A549 (cell line): ENCODE measurements around the gene SAT1. TPM values are rescaled to one million over a fixed set of nuclear protein-coding genes. Genes with fewer than 3 reads are reported as not detected.

Source experiments
- ATAC-seq, 2 experiments: fragments of 200-7000 bp in 1 of 2; fragments of >200 bp in 1 of 2; cut with Nextera tagmentation in 1 of 2; cut with Tn5 transposase in 1 of 2; 3 replicates each; pipeline versions ENCODE4 v1.8.0 to v1.9.1; 2018 to 2020; ENCODE audit warnings: mild to moderate bottlenecking in 1 of 2, moderate library complexity in 1 of 2
- CTCF ChIA-PET: fragments of 300-600 bp; sonication (Branson Sonifier 250); formaldehyde crosslinking; extraction: SDS; loops from one replicate; lab custom pipeline; 2021; ENCODE audit warnings: antibody characterized with exemption, inconsistent platforms; lab: Yijun Ruan, JAX
- POLR2A ChIA-PET: fragments of 350-600 bp; formaldehyde crosslinking; extraction: SDS; loops from one replicate; lab custom pipeline; 2021; ENCODE audit warnings: antibody characterized with exemption, inconsistent platforms; lab: Yijun Ruan, JAX
- DNase-seq, 2 experiments: peaks; one replicate each; pipeline versions ENCODE4 v3.0.0 to v3.0.0-alpha.2; 2011 to 2016; ENCODE audit warnings: low read depth in 1 of 2, low spot score in 1 of 2
- FAIRE-seq: peaks from 2 replicates; lab custom pipeline; 2011; peaks lifted over from hg19 to GRCh38; lab: Jason Lieb, UNC
- H3K27ac ChIP-seq, 2 experiments: fragments of >200 bp; sonication (Bioruptor Twin); formaldehyde crosslinking; 3 replicates each; pipeline ENCODE4 v1.5.1; 2016 to 2017
- H3K4me1 ChIP-seq: fragments of >200 bp; sonication (Bioruptor Twin); formaldehyde crosslinking; 3 replicates; pipeline ENCODE4 v1.6.1; 2016
- H3K4me2 ChIP-seq: fragments of >200 bp; sonication (Bioruptor Twin); formaldehyde crosslinking; 3 replicates; pipeline ENCODE4 v1.6.1; 2016
- H3K4me3 ChIP-seq: fragments of >200 bp; sonication (Bioruptor Twin); formaldehyde crosslinking; 3 replicates; pipeline ENCODE4 v1.5.1; 2016
- H3K9me3 ChIP-seq: fragments of >200 bp; sonication (Bioruptor Twin); formaldehyde crosslinking; 3 replicates; pipeline ENCODE4 v1.6.1; 2016
- CBX2 ChIP-seq: fragments of 200-600 bp; sonication (generic); IDR thresholded peaks from 2 replicates; pipeline ENCODE4 v1.6.1; 2016; ENCODE audit warnings: low read depth, mild to moderate bottlenecking, borderline replicate concordance
- CBX8 ChIP-seq: fragments of 200-600 bp; sonication (generic); IDR thresholded peaks from 2 replicates; pipeline ENCODE4 v1.6.1; 2016
- CHD4 ChIP-seq: fragments of 200-600 bp; sonication (generic); IDR thresholded peaks from 2 replicates; pipeline ENCODE4 v1.6.1; 2016; ENCODE audit warnings: antibody characterized with exemption, mild to moderate bottlenecking, borderline replicate concordance
- EHF ChIP-seq: fragments of 250-450 bp; sonication (Bioruptor Pico); IDR thresholded peaks from 2 replicates; pipeline ENCODE4 v1.5.0; 2020; ENCODE audit warnings: mild to moderate bottlenecking
- EHMT2 ChIP-seq: fragments of 200-600 bp; sonication (generic); IDR thresholded peaks from 2 replicates; pipeline ENCODE4 v1.6.1; 2016; ENCODE audit warnings: antibody characterized with exemption, low read depth, mild to moderate bottlenecking, moderate library complexity
- ESRRA ChIP-seq: fragments of 150-350 bp; IDR thresholded peaks from 2 replicates; pipeline ENCODE4 v1.6.1; 2014; ENCODE audit warnings: mild to moderate bottlenecking, low read length, borderline replicate concordance
- FOSL2 ChIP-seq, 2 experiments: fragments of 450-650 bp in 1 of 2; fragments of >200 bp in 1 of 2; sonication (Bioruptor Twin) in 1 of 2; formaldehyde crosslinking; IDR thresholded peaks; 2 replicates each; pipeline versions ENCODE4 v1.5.0 to v1.6.1; 2016 to 2020; ENCODE audit warnings: mild to moderate bottlenecking in 1 of 2, moderate library complexity in 1 of 2
- FOXS1 ChIP-seq: fragments of 250-450 bp; sonication (Bioruptor Pico); IDR thresholded peaks from 2 replicates; pipeline ENCODE4 v1.5.0; 2020; ENCODE audit warnings: mild to moderate bottlenecking, moderate library complexity
- HOXA7 ChIP-seq: fragments of 250-450 bp; sonication (Bioruptor Pico); IDR thresholded peaks from 2 replicates; pipeline ENCODE4 v1.5.0; 2020; ENCODE audit warnings: mild to moderate bottlenecking, moderate library complexity
- JUN ChIP-seq, 2 experiments: fragments of >200 bp; sonication (Bioruptor Twin); formaldehyde crosslinking; IDR thresholded peaks; 2 replicates in 1 of 2; 3 replicates in 1 of 2; pipeline ENCODE4 v1.6.1; 2016 to 2017
- JUNB ChIP-seq: fragments of >200 bp; sonication (Bioruptor Twin); formaldehyde crosslinking; IDR thresholded peaks from 2 replicates; pipeline ENCODE4 v1.6.1; 2016
- KDM1A ChIP-seq: fragments of 200-600 bp; sonication (generic); IDR thresholded peaks from 2 replicates; pipeline ENCODE4 v1.6.1; 2016; ENCODE audit warnings: low read depth, mild to moderate bottlenecking
- NFE2L2 ChIP-seq: fragments of 150-350 bp; conservative IDR thresholded peaks from 2 replicates; pipeline ENCODE4 v1.6.1; 2014; ENCODE audit warnings: low read length
- NPAS2 ChIP-seq: fragments of 250-450 bp; sonication (Bioruptor Pico); IDR thresholded peaks from 2 replicates; pipeline ENCODE4 v1.8.0; 2022; ENCODE audit warnings: mild to moderate bottlenecking, moderate library complexity, borderline replicate concordance
- POLR2A ChIP-seq: IDR thresholded peaks from 2 replicates; pipeline ENCODE4 v1.6.1; 2012; ENCODE audit warnings: mild to moderate bottlenecking, low read length
- RAD21 ChIP-seq, 2 experiments: fragments of >200 bp in 1 of 2; sonication (Bioruptor Twin) in 1 of 2; formaldehyde crosslinking in 1 of 2; IDR thresholded peaks in 1 of 2; conservative IDR thresholded peaks in 1 of 2; 2 replicates in 1 of 2; 3 replicates in 1 of 2; pipeline ENCODE4 v1.6.1; 2012 to 2018; ENCODE audit warnings: inconsistent platforms in 1 of 2
- RFX5 ChIP-seq: fragments of 450-650 bp; IDR thresholded peaks from 2 replicates; pipeline ENCODE4 v1.7.1; 2014; ENCODE audit warnings: antibody characterized with exemption, mild to moderate bottlenecking, moderate library complexity
- RNF2 ChIP-seq: fragments of 200-600 bp; sonication (generic); IDR thresholded peaks from 2 replicates; pipeline ENCODE4 v1.6.1; 2016; ENCODE audit warnings: low read depth, mild to moderate bottlenecking, antibody characterized with exemption, moderate library complexity, borderline replicate concordance
- SMC3 ChIP-seq: fragments of >200 bp; sonication (Bioruptor Twin); formaldehyde crosslinking; IDR thresholded peaks from 3 replicates; pipeline ENCODE4 v1.6.1; 2018; ENCODE audit warnings: inconsistent platforms
- TP53 ChIP-seq: fragments of 250-450 bp; sonication (Bioruptor Pico); IDR thresholded peaks from 2 replicates; pipeline ENCODE4 v1.5.0; 2021; ENCODE audit warnings: mild to moderate bottlenecking, moderate library complexity
- ZFP36 ChIP-seq: fragments of 450-650 bp; IDR thresholded peaks from 2 replicates; pipeline ENCODE4 v1.6.1; 2014; ENCODE audit warnings: borderline replicate concordance; ENCODE audit not compliant: partially characterized antibody
- ZSCAN20 ChIP-seq: fragments of 250-450 bp; sonication (Bioruptor Pico); IDR thresholded peaks from 2 replicates; pipeline ENCODE4 v1.8.0; 2022; ENCODE audit warnings: mild to moderate bottlenecking, moderate library complexity
- WGBS: methylation state at CpG from one replicate; pipeline ENCODE4 v1.1.6; 2017; ENCODE audit errors: missing lambda C conversion rate; 5-methylcytosine and 5-hydroxymethylcytosine counted together
- polyA plus RNA-seq, 4 experiments: library from polyadenylated mRNA; depleted of rRNA in 3 of 4; stranded (reverse); fragments of >200 nt; fragmentation: RNase III in 1 of 4; extraction: RNeasy Plus Mini Kit Qiagen cat#74134 plus additional on column Dnase treatment in 1 of 4; gene quantifications; 2 replicates in 3 of 4; 3 replicates in 1 of 4; pipeline ENCODE4 v1.2.3, GENCODE V29; 2011 to 2017
- TF ChIP-seq, protein P1 (sequence below): fragments of 250-450 bp; sonication (Bioruptor Pico); IDR thresholded peaks from 2 replicates; pipeline ENCODE4 v1.5.0; 2021; ENCODE audit warnings: mild to moderate bottlenecking, moderate library complexity, borderline replicate concordance
- TF ChIP-seq, protein P2 (sequence below): fragments of >200 bp; sonication (Bioruptor Twin); formaldehyde crosslinking; IDR thresholded peaks from 3 replicates; pipeline ENCODE4 v1.5.1; 2016
- TF ChIP-seq, protein P3 (sequence below): fragments of >200 bp; sonication (Bioruptor Twin); formaldehyde crosslinking; IDR thresholded peaks from 2 replicates; pipeline ENCODE4 v1.6.1; 2016
- TF ChIP-seq, protein P4 (sequence below): IDR thresholded peaks from 2 replicates; pipeline ENCODE4 v1.6.1; 2012
- TF ChIP-seq, protein P5 (sequence below): IDR thresholded peaks from 2 replicates; pipeline ENCODE4 v1.6.1; 2012
- TF ChIP-seq, protein P6 (sequence below): fragments of 200-600 bp; sonication (generic); IDR thresholded peaks from 2 replicates; pipeline ENCODE4 v1.6.1; 2016; ENCODE audit warnings: antibody characterized with exemption, mild to moderate bottlenecking, moderate library complexity
- TF ChIP-seq, protein P7 (sequence below): fragments of 250-450 bp; sonication (Bioruptor Pico); IDR thresholded peaks from 2 replicates; pipeline ENCODE4 v1.5.0; 2020; ENCODE audit warnings: low read depth, mild to moderate bottlenecking, moderate library complexity
- TF ChIP-seq, protein P8 (sequence below): IDR thresholded peaks from 2 replicates; pipeline ENCODE4 v1.6.1; 2012; ENCODE audit warnings: low read depth, borderline replicate concordance

The SAT1 gene
- polyA plus RNA-seq, 2 of the 4 experiments (the other 2 are of a cell fraction): 585 to 3,185 TPM

DNA sequence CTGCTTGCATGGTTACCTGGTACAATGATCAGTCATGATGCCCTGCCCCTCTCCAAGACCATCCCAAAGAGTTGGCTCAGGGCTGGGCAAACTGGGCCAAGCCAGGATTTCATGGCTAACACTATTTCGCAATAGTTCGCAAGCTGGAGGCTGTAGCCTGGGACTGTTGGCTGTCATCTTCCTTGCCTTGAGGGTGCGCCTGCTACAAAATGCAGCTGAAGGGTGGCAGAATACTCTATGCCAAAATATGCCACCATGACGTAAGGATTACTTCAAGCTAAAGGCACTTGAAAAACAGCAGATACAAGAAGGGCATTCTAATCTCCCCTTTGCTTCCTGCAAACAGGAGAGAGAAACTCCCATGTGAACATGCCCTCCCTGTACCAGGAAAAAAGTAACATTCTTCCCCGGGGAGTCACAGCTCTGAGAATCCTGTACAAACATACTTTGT is 21.0 kb downstream of the SAT1 start:
- Histone ChIP-seq H3K9me3 (no peaks in the 10 kb centered on the region), H3K4me1 (peaks cover 66% of the 10 kb centered on the region), H3K4me3 (peak overlapping the region; percentile 18; the same call in 1 of the 3 replicates), H3K27ac (peak overlapping the region; percentile 88 to 98), H3K4me2 (peak overlapping the region; percentile 72)
- DNase-seq (peak; percentile 70 to 96), ATAC-seq (peak; percentile 84 to 86), FAIRE-seq (peak; percentile 99)
- WGBS: 2% methylated on average over 4 of the region's 5 CpGs
- POLR2A ChIA-PET: interaction anchor here (0.6 to 2.9 kb wide), 8 partner anchors 16 to 278 kb away, joined by 3 to 41 read pairs (median 4); partner anchors contain the start of genes ACOT9 and SAT1
- CTCF ChIA-PET: interaction anchor here (0.7 to 3.6 kb wide), 4 partner anchors 21 to 98 kb away, joined by 3 to 22 read pairs (median 6); partner anchors contain the start of gene SAT1
- peak; percentile 84 to 91; a peak in 3 of 5 replicates for TF ChIP-seq JUN (IDR thresholded peaks at IDR 0.05)
- TF ChIP-seq NPAS2: no peak
- no peak for TF ChIP-seq ESRRA
- TF ChIP-seq JUNB: peak; percentile 76
- TF ChIP-seq EHF (CRISPR knock-in tag): no peak
- TF ChIP-seq EHMT2: no peak
- TF ChIP-seq HOXA7 (CRISPR knock-in tag): no peak
- no peak for TF ChIP-seq TP53 (CRISPR knock-in tag)
- TF ChIP-seq, protein P1, sequence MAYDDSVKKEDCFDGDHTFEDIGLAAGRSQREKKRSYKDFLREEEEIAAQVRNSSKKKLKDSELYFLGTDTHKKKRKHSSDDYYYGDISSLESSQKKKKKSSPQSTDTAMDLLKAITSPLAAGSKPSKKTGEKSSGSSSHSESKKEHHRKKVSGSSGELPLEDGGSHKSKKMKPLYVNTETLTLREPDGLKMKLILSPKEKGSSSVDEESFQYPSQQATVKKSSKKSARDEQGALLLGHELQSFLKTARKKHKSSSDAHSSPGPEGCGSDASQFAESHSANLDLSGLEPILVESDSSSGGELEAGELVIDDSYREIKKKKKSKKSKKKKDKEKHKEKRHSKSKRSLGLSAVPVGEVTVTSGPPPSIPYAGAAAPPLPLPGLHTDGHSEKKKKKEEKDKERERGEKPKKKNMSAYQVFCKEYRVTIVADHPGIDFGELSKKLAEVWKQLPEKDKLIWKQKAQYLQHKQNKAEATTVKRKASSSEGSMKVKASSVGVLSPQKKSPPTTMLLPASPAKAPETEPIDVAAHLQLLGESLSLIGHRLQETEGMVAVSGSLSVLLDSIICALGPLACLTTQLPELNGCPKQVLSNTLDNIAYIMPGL (CRISPR knock-in tag): no peak
- TF ChIP-seq, protein P2, sequence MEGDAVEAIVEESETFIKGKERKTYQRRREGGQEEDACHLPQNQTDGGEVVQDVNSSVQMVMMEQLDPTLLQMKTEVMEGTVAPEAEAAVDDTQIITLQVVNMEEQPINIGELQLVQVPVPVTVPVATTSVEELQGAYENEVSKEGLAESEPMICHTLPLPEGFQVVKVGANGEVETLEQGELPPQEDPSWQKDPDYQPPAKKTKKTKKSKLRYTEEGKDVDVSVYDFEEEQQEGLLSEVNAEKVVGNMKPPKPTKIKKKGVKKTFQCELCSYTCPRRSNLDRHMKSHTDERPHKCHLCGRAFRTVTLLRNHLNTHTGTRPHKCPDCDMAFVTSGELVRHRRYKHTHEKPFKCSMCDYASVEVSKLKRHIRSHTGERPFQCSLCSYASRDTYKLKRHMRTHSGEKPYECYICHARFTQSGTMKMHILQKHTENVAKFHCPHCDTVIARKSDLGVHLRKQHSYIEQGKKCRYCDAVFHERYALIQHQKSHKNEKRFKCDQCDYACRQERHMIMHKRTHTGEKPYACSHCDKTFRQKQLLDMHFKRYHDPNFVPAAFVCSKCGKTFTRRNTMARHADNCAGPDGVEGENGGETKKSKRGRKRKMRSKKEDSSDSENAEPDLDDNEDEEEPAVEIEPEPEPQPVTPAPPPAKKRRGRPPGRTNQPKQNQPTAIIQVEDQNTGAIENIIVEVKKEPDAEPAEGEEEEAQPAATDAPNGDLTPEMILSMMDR: no peak
- TF ChIP-seq NFE2L2: no peak
- TF ChIP-seq POLR2A: no peak
- TF ChIP-seq, protein P3, sequence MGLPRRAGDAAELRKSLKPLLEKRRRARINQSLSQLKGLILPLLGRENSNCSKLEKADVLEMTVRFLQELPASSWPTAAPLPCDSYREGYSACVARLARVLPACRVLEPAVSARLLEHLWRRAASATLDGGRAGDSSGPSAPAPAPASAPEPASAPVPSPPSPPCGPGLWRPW: peak; percentile 64; the same call in 1 of the 2 replicates
- no peak for TF ChIP-seq CBX2
- TF ChIP-seq RAD21 (conservative IDR thresholded peaks at IDR 0.05 in 1 of 2, IDR thresholded peaks at IDR 0.05 in 1 of 2): no peak; a peak in 2 of 5 replicates
- TF ChIP-seq, protein P4, sequence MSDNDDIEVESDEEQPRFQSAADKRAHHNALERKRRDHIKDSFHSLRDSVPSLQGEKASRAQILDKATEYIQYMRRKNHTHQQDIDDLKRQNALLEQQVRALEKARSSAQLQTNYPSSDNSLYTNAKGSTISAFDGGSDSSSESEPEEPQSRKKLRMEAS: peak; percentile 45
- TF ChIP-seq FOSL2 (IDR thresholded peaks at IDR 0.05): 0 out of 2 replicates have a peak, but pooled peaks have one; percentile 45
- TF ChIP-seq FOSL2 (CRISPR knock-in tag; IDR thresholded peaks at IDR 0.05): peak; percentile 82
- no peak for TF ChIP-seq RNF2
- TF ChIP-seq, protein P5, sequence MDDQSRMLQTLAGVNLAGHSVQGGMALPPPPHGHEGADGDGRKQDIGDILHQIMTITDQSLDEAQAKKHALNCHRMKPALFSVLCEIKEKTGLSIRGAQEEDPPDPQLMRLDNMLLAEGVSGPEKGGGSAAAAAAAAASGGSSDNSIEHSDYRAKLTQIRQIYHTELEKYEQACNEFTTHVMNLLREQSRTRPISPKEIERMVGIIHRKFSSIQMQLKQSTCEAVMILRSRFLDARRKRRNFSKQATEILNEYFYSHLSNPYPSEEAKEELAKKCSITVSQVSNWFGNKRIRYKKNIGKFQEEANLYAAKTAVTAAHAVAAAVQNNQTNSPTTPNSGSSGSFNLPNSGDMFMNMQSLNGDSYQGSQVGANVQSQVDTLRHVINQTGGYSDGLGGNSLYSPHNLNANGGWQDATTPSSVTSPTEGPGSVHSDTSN: no peak
- TF ChIP-seq RFX5: no peak
- no peak for TF ChIP-seq ZSCAN20
- no peak for TF ChIP-seq FOXS1 (CRISPR knock-in tag)
- TF ChIP-seq CHD4: no peak
- TF ChIP-seq, protein P6, sequence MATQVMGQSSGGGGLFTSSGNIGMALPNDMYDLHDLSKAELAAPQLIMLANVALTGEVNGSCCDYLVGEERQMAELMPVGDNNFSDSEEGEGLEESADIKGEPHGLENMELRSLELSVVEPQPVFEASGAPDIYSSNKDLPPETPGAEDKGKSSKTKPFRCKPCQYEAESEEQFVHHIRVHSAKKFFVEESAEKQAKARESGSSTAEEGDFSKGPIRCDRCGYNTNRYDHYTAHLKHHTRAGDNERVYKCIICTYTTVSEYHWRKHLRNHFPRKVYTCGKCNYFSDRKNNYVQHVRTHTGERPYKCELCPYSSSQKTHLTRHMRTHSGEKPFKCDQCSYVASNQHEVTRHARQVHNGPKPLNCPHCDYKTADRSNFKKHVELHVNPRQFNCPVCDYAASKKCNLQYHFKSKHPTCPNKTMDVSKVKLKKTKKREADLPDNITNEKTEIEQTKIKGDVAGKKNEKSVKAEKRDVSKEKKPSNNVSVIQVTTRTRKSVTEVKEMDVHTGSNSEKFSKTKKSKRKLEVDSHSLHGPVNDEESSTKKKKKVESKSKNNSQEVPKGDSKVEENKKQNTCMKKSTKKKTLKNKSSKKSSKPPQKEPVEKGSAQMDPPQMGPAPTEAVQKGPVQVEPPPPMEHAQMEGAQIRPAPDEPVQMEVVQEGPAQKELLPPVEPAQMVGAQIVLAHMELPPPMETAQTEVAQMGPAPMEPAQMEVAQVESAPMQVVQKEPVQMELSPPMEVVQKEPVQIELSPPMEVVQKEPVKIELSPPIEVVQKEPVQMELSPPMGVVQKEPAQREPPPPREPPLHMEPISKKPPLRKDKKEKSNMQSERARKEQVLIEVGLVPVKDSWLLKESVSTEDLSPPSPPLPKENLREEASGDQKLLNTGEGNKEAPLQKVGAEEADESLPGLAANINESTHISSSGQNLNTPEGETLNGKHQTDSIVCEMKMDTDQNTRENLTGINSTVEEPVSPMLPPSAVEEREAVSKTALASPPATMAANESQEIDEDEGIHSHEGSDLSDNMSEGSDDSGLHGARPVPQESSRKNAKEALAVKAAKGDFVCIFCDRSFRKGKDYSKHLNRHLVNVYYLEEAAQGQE: no peak
- peak; percentile 18; the same call in 1 of the 3 replicates for TF ChIP-seq SMC3
- TF ChIP-seq, protein P7, sequence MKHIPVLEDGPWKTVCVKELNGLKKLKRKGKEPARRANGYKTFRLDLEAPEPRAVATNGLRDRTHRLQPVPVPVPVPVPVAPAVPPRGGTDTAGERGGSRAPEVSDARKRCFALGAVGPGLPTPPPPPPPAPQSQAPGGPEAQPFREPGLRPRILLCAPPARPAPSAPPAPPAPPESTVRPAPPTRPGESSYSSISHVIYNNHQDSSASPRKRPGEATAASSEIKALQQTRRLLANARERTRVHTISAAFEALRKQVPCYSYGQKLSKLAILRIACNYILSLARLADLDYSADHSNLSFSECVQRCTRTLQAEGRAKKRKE (CRISPR knock-in tag): no peak; the same call in 1 of the 2 replicates
- no peak for TF ChIP-seq KDM1A
- TF ChIP-seq CBX8: no peak
- TF ChIP-seq ZFP36: no peak
- TF ChIP-seq, protein P8, sequence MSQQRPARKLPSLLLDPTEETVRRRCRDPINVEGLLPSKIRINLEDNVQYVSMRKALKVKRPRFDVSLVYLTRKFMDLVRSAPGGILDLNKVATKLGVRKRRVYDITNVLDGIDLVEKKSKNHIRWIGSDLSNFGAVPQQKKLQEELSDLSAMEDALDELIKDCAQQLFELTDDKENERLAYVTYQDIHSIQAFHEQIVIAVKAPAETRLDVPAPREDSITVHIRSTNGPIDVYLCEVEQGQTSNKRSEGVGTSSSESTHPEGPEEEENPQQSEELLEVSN: no peak
